Osteoblast (primary cell): ENCODE results near the gene CREB3L4. TPM values are rescaled to one million over a fixed set of nuclear protein-coding genes. Genes with fewer than 3 reads are reported as not detected.
"Not testable (repeated sequence)": the region's sequence is repeated elsewhere in the genome, so short reads cannot be mapped to it uniquely, and the experiment has no call there.

Experiments used
- DNase-seq: peaks from one replicate; pipeline ENCODE4 v3.0.0; 2011; ENCODE audit warnings: low spot score, mixed read lengths; ENCODE audit not compliant: insufficient read length; ENCODE audit errors: missing footprints
- H2AFZ ChIP-seq: 2 replicates; pipeline ENCODE4 v1.6.0; 2011; ENCODE audit warnings: mild to moderate bottlenecking, low read length
- H3K27ac ChIP-seq: 2 replicates; pipeline ENCODE4 v1.5.1; 2011; ENCODE audit warnings: mild to moderate bottlenecking, low read depth, low read length, moderate library complexity
- H3K27me3 ChIP-seq: 2 replicates; pipeline ENCODE4 v1.6.0; 2012; ENCODE audit warnings: mild to moderate bottlenecking, control low read depth, inconsistent platforms, low read length, moderate library complexity; ENCODE audit not compliant: insufficient read depth
- H3K36me3 ChIP-seq: 2 replicates; pipeline ENCODE4 v1.5.1; 2011; ENCODE audit warnings: mild to moderate bottlenecking, low read length, control low read depth, moderate library complexity; ENCODE audit not compliant: insufficient read depth
- H3K4me1 ChIP-seq: 2 replicates; pipeline ENCODE4 v1.5.1; 2011; ENCODE audit warnings: mild to moderate bottlenecking, low read length, control low read depth, moderate library complexity; ENCODE audit not compliant: insufficient read depth
- H3K4me2 ChIP-seq: 2 replicates; pipeline ENCODE4 v1.6.0; 2011; ENCODE audit warnings: mild to moderate bottlenecking, low read length; ENCODE audit not compliant: insufficient read depth
- H3K4me3 ChIP-seq: fragments of 200-600 bp; sonication (generic); 3 replicates; pipeline ENCODE4 v1.5.1; 2012; ENCODE audit warnings: mild to moderate bottlenecking, low read length, inconsistent platforms; ENCODE audit not compliant: insufficient read depth
- H3K79me2 ChIP-seq: 2 replicates; pipeline ENCODE4 v1.6.0; 2012; ENCODE audit warnings: mild to moderate bottlenecking, low read length, control low read depth, inconsistent platforms; ENCODE audit not compliant: insufficient read depth
- H3K9me3 ChIP-seq: 2 replicates; pipeline ENCODE4 v1.5.1; 2011; ENCODE audit warnings: low read depth, low read length, control low read depth
- H4K20me1 ChIP-seq: 2 replicates; pipeline ENCODE4 v1.6.0; 2012; ENCODE audit warnings: mild to moderate bottlenecking, low read length, control low read depth; ENCODE audit not compliant: insufficient read depth
- CTCF ChIP-seq: IDR thresholded peaks from 2 replicates; pipeline ENCODE4 v1.5.1; 2011; ENCODE audit warnings: mild to moderate bottlenecking, low read depth, low read length, moderate library complexity; ENCODE audit errors: extremely low read depth
- total RNA-seq: library from RNA; depleted of rRNA; stranded (reverse); fragments of >200 nt; gene quantifications from 2 replicates; pipeline ENCODE4 v1.2.3, GENCODE V29; 2012

Gene CREB3L4
- total RNA-seq, 1 donor: 7.2 TPM

DNA sequence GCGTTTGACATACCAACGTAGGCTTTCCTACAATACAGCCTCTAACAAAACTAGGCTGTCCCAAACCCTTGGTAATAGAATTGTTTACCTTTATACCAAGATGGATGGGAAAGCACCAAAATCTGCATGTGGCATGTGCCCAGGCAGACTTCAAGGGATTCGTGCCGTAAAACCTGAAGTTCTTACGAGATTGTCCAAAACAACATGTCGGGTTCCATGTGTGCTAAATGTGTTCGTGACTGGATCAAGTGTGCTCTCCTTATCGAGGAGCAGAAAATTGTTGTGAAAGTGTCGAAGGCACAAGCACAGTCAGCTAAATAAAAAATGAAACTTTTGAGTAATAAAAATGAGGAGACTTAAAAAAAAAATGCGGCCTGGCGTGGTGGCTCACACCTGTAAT is 27.9 kb downstream of the CREB3L4 start:
- peaks cover 14% of the 10 kb centered on the region for H3K4me1 ChIP-seq
- no peak overlapping the region for H3K4me3 ChIP-seq
- H3K79me2 ChIP-seq: peaks cover 15% of the 10 kb centered on the region
- peaks cover 28% of the 10 kb centered on the region for H3K36me3 ChIP-seq
- H3K9me3 ChIP-seq: no peaks in the 10 kb centered on the region
- no peak for DNase-seq
- H3K27ac ChIP-seq: no peak overlapping the region
- H4K20me1 ChIP-seq: peaks cover 10% of the 10 kb centered on the region
- H3K4me2 ChIP-seq: no peak overlapping the region
- no peaks in the 10 kb centered on the region for H3K27me3 ChIP-seq
- TF ChIP-seq CTCF: no peak
- H2AFZ ChIP-seq: no peak overlapping the region

DNA sequence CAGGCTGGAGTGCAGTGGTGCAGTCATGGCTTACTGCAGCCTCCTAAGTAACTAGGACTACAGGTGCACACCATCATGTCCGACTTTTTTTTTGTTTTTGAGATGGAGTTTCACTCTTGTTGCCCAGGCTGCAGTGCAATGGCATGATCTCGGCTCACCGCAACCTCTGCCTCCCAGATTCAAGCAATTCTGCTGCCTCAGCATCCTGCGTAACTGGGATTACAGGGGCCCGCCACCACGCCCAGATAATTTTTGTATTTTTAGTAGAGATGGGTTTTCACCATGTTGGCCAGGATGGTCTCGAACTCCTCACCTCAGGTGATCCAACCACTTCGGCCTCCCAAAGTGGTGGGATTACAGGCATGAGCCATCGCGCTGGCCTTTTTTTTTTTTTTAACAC is 29.2 kb downstream of the CREB3L4 start:
- Histone ChIP-seq H3K4me1 (peaks cover 14% of the 10 kb centered on the region), H3K36me3 (peaks cover 26% of the 10 kb centered on the region)
- H3K27ac ChIP-seq, H3K79me2 ChIP-seq, DNase-seq, H3K4me2 ChIP-seq, H3K4me3 ChIP-seq, H2AFZ ChIP-seq, H3K27me3 ChIP-seq, H4K20me1 ChIP-seq, H3K9me3 ChIP-seq: not testable (repeated sequence)

GRCh38 chr1:154000420-154000819 is 32.7 kb downstream of the CREB3L4 start:
- no peak overlapping the region for H2AFZ ChIP-seq
- H3K4me1 ChIP-seq: peaks cover 5% of the 10 kb centered on the region
- TF ChIP-seq CTCF: no peak

GRCh38 chr1:154006136-154006535 is 38.4 kb downstream of the CREB3L4 start:
- Histone ChIP-seq H3K27ac (no peak overlapping the region), H3K4me2 (peak overlapping the region; percentile 32)

More at GRCh38 chr1:154000420-154000819, 32.7 kb downstream of the CREB3L4 start:
- DNase-seq: no peak
- Histone ChIP-seq H3K9me3 (no peaks in the 10 kb centered on the region), H3K27ac (no peak overlapping the region), H3K36me3 (peaks cover 4% of the 10 kb centered on the region), H3K27me3 (no peaks in the 10 kb centered on the region), H3K4me3 (no peak overlapping the region), H3K4me2 (no peak overlapping the region), H4K20me1 (no peaks in the 10 kb centered on the region), H3K79me2 (no peaks in the 10 kb centered on the region)

More at GRCh38 chr1:154006136-154006535, 38.4 kb downstream of the CREB3L4 start:
- Histone ChIP-seq H3K36me3 (no peaks in the 10 kb centered on the region), H3K79me2 (no peaks in the 10 kb centered on the region), H3K9me3 (no peaks in the 10 kb centered on the region), H3K27me3 (no peaks in the 10 kb centered on the region), H2AFZ (no peak overlapping the region), H3K4me1 (peaks cover 10% of the 10 kb centered on the region), H4K20me1 (no peaks in the 10 kb centered on the region), H3K4me3 (no peak overlapping the region)
- no peak for TF ChIP-seq CTCF
- DNase-seq: peak; percentile 89
